Neural crest cell (in vitro differentiated cells): Measurements from ENCODE around the gene SLU7. TPM values are rescaled to one million over a fixed set of nuclear protein-coding genes. Genes with fewer than 3 reads are reported as not detected.
A peak's percentile ranks its signal among the peaks of the same experiment; 100 is the strongest.
"Not testable (repeated sequence)": the region's sequence is repeated elsewhere in the genome, so short reads cannot be mapped to it uniquely, and the experiment has no call there.

Source experiments
- DNase-seq: peaks from one replicate; pipeline ENCODE4 v3.0.0; 2021; ENCODE audit warnings: low read depth, mixed read lengths, low spot score
- H3K27ac Mint-ChIP-seq: one replicate; pipeline ENCODE4 v1.8.0; 2021; ENCODE audit warnings: mild to moderate bottlenecking, mixed read lengths; ENCODE audit not compliant: unreplicated experiment
- H3K27me3 Mint-ChIP-seq: 2 replicates; pipeline ENCODE4 v1.8.0; 2021; ENCODE audit warnings: low read depth, mild to moderate bottlenecking, mixed read lengths
- H3K36me3 Mint-ChIP-seq: 2 replicates; pipeline ENCODE4 v1.8.0; 2021; ENCODE audit warnings: low read depth, mild to moderate bottlenecking, mixed read lengths
- H3K4me1 Mint-ChIP-seq: 2 replicates; pipeline ENCODE4 v1.8.0; 2021; ENCODE audit warnings: mixed read lengths
- H3K4me3 Mint-ChIP-seq: one replicate; pipeline ENCODE4 v1.8.0; 2021; ENCODE audit warnings: mild to moderate bottlenecking, mixed read lengths
- H3K9me3 Mint-ChIP-seq: 2 replicates; pipeline ENCODE4 v1.8.0; 2021; ENCODE audit warnings: mixed read lengths
- total RNA-seq: library from RNA; stranded (reverse); gene quantifications from 2 replicates; pipeline ENCODE4 v1.2.1, GENCODE V29; 2021
- TF ChIP-seq, protein P1 (sequence below): fragments of 200-600 bp; sonication (generic); conservative IDR thresholded peaks from 2 replicates; pipeline ENCODE4 v1.5.0; 2021; ENCODE audit warnings: antibody characterized with exemption, mild to moderate bottlenecking

Gene SLU7
- total RNA-seq, 1 donor from 2014 or later, result 26.2 TPM

DNA sequence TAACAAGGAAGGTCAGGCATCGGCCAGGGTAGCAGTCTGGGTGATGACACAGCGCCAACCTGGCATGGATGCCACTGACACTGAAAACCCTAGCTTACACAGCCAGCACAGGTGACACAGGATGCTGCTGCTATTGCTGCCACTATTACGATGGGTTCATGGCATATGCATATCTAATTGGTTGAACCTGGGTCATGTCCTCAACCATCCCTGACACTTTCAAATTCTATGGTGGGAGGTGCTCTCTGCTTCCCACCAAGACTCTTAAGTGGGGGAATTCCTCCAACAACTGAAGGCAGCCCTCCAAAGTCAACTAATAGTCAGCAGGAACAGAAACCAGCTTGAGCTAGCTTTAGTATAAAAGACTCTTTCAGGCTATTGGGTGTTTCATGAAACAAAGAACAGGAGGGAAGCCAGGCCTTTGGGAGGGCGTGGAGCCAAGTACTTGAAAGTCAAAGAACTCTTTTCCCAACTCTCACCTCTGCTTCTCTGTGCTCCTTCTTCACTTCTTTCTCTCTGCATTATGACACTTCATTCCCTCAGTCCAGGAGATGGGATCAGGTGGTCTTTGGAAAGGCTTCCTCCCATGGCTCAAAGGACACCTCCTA lies 24.0 kb upstream of the SLU7 start:
- no peak overlapping the region for H3K4me3 Mint-ChIP-seq
- no peak for DNase-seq
- H3K27me3 Mint-ChIP-seq, result peaks cover 18% of the 10 kb centered on the region
- peaks cover 13% of the 10 kb centered on the region for H3K4me1 Mint-ChIP-seq
- TF ChIP-seq, protein P1, sequence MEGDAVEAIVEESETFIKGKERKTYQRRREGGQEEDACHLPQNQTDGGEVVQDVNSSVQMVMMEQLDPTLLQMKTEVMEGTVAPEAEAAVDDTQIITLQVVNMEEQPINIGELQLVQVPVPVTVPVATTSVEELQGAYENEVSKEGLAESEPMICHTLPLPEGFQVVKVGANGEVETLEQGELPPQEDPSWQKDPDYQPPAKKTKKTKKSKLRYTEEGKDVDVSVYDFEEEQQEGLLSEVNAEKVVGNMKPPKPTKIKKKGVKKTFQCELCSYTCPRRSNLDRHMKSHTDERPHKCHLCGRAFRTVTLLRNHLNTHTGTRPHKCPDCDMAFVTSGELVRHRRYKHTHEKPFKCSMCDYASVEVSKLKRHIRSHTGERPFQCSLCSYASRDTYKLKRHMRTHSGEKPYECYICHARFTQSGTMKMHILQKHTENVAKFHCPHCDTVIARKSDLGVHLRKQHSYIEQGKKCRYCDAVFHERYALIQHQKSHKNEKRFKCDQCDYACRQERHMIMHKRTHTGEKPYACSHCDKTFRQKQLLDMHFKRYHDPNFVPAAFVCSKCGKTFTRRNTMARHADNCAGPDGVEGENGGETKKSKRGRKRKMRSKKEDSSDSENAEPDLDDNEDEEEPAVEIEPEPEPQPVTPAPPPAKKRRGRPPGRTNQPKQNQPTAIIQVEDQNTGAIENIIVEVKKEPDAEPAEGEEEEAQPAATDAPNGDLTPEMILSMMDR, result no peak
- no peaks in the 10 kb centered on the region for H3K36me3 Mint-ChIP-seq
- peaks cover 4% of the 10 kb centered on the region for H3K9me3 Mint-ChIP-seq
- H3K27ac Mint-ChIP-seq, result no peak overlapping the region

DNA sequence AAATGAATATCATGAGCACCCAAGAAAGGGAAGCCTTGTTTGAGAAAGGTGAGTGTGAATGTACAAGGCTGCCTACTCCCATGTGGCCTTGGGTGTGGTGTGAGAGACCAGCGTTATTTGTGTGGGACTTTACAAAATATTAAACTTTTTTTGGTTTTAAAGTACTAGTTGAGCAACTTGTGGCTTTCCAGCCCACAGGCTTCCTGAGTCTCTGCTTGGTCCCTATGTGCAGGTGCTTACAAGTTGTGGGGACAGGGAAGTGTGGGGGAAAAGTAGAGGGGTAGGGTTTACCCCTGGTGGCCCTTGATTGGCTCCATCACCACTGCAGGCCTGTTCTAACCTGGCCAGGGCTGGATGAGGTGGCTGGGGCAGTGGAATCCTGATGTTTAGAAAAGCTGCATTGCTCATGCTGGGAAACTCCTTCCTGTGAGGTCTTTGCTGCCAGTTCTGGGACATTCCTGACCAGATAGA lies 22.5 kb upstream of the SLU7 start:
- Mint-ChIP-seq H3K27ac (no peak overlapping the region), H3K36me3 (no peaks in the 10 kb centered on the region), H3K27me3 (peaks cover 23% of the 10 kb centered on the region), H3K4me3 (no peak overlapping the region), H3K4me1 (peaks cover 13% of the 10 kb centered on the region), H3K9me3 (no peaks in the 10 kb centered on the region)
- TF ChIP-seq, protein P1, result no peak
- DNase-seq, result no peak

DNA sequence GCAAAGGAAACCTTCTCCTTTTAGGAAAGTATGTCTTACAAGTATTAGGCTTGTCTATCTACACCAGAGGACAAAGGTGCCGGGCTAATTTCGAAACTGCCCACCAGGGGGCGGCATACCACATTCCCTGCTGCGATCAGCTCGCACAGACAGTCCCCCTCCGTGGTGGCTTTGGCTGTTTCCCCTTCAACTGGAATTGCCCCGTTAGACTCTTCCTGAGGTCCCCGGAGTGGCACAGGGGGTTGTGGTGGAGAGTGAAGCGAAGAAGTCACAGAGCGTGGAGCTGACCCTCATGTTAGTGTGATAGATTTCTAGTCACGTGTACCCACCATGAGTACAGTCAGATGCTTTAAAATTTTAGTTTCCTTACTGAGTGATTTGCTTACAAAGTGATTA lies 20.3 kb upstream of the SLU7 start:
- Mint-ChIP-seq H3K4me1 (peaks cover 15% of the 10 kb centered on the region), H3K4me3 (peak overlapping the region; percentile 81), H3K36me3 (no peaks in the 10 kb centered on the region), H3K9me3 (no peaks in the 10 kb centered on the region), H3K27ac (no peak overlapping the region), H3K27me3 (peaks cover 28% of the 10 kb centered on the region)
- TF ChIP-seq, protein P1, result peak; percentile 95
- peak; percentile 92 for DNase-seq

DNA sequence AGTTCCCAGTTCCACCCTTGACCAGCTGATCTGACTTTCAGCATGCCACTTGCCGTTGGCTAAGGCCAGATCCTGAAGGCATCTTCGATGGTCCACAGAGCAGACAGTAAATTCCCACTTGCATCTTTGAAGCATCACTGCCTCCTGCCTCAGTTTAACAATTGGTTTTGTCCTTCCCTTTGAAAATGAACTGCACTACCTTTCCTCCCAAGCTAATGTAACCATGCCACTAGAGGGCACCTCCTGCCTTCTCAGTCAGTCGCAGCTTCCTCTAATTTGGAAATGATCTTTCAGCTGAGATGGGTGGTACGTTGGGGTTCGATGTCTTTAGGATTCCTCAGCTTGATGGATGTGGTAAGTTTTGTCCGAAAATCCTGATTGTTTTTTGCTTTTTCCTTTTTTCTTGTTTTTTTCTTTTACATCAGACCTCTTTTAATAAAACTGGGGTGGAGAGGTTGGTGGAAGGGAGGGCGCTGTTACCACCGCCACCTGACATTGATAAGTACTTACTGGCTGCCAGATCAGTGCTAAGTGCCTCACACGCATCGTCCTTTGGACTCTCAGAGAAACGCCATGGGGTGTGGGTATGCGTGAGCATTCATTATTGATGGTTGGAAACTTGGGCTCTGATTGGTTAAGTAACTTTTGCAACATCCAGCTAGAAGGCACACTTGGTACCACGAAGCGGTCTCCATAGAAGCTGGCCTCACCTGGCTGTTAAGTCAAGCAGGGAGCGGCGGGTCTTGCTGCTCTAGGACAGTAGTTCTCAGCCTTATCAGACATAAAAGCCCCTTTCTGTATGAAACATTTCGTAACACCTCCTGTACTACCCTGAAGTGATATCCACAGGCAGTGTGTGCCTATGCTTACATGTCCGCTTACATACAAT lies 19.7 kb upstream of the SLU7 start:
- TF ChIP-seq, protein P1, result peak; percentile 72
- peaks cover 25% of the 10 kb centered on the region for H3K27me3 Mint-ChIP-seq
- peak; percentile 38 for DNase-seq
- H3K9me3 Mint-ChIP-seq, result no peaks in the 10 kb centered on the region
- no peak overlapping the region for H3K27ac Mint-ChIP-seq
- peaks cover 21% of the 10 kb centered on the region for H3K4me1 Mint-ChIP-seq
- peak overlapping the region; percentile 81 for H3K4me3 Mint-ChIP-seq
- no peaks in the 10 kb centered on the region for H3K36me3 Mint-ChIP-seq

DNA sequence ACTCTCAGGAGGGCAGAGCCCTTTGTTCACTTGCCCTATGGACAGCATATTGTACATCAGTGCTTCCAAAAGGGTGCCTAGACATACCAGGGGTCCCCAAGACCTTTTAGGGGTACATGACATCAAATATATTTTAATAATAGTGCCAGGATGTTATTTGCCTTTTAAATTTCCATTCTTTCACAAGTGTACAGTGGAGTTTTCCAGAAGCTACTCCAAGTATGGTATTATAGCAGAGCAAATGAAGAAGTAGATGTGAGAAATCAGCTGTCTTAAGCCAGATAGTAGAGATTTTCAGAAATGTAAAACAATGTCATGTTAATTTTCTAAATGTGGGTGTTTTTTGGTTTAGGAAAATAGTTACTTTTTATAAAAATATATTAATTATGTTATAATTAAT lies 18.4 kb upstream of the SLU7 start:
- DNase-seq, result no peak
- Mint-ChIP-seq H3K36me3 (no peaks in the 10 kb centered on the region), H3K4me1 (peaks cover 23% of the 10 kb centered on the region), H3K4me3 (no peak overlapping the region), H3K9me3 (no peaks in the 10 kb centered on the region), H3K27me3 (peaks cover 25% of the 10 kb centered on the region), H3K27ac (no peak overlapping the region)
- TF ChIP-seq, protein P1, result no peak

DNA sequence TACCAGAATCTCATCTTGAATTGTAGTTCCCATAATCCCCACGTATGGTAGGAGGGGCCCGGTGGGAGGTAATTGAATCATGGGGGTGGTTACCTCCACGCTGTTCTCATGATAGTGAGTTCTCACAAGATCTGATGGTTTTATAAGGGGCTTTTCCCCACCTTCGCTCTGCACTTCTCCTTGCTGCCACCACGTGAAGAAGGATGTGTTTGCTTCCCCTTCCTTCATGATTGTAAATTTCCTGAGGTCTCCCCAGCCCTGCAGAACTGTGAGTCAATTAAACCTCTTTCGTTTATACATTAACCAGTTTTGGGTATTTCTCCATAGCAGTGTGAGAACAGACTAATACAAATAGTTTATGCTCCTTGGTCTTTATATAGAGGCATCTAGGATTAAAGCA lies 17.8 kb upstream of the SLU7 start:
- H3K4me1 Mint-ChIP-seq, result peaks cover 23% of the 10 kb centered on the region
- not testable (repeated sequence) for H3K9me3 Mint-ChIP-seq, H3K27ac Mint-ChIP-seq, H3K36me3 Mint-ChIP-seq, H3K4me3 Mint-ChIP-seq, DNase-seq
- peaks cover 25% of the 10 kb centered on the region for H3K27me3 Mint-ChIP-seq
